ENCODE data around the gene GNG2. TPM values are rescaled to one million over a fixed set of nuclear protein-coding genes. Genes with fewer than 3 reads are reported as not detected.

Gene GNG2
- total and polyA plus RNA-seq, 2 experiments from 2014 or later = 9.9 to 14.8 TPM

DNA sequence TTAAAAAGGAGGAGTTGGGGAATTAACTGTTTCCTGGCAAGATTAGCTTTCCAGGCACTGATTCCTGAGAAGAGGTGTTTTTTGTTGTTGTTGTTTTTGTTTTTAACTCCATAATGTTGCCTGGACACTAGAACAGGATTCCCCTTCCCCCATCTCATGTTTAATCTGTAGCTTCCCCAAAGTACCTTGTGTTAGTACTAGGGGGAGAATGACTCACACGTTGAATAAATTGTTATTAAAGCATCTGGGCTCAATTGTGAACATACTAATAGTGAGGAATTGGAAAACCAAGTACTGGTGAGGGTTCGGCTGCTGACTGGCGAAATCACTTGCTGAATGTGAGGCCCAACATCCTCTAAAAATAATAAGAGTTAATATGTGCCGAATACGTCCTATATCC, 1.3 kb upstream of the GNG2 start:
- ATAC-seq = no peak
- H3K9me2 ChIP-seq (ENCODE audit: insufficient read depth) = no peaks in the 10 kb centered on the region
- no peaks in the 10 kb centered on the region for H3F3A ChIP-seq (replicated peaks; ENCODE audit: low read depth)
- Mint-ChIP-seq H3K9me3 (peaks cover 3% of the 10 kb centered on the region; the same call in 2 of the 3 replicates), H3K27ac (no peak overlapping the region), H3K27me3 (ENCODE audit: insufficient read depth, low read depth, poor library complexity) (peaks cover 28% of the 10 kb centered on the region), H3K36me3 (ENCODE audit: low read depth) (no peaks in the 10 kb centered on the region; the same call in 2 of the 3 replicates), H3K4me1 (peaks cover 41% of the 10 kb centered on the region), H3K4me3 (no peak overlapping the region)
- TF ChIP-seq ETS1 (IDR thresholded peaks at IDR 0.05) (no peak), REST (IDR thresholded peaks at IDR 0.05; ENCODE audit: unreplicated experiment) (no peak), ZNF331 (CRISPR knock-in tag; IDR thresholded peaks at IDR 0.05; ENCODE audit: low read depth) (no peak), ZNF462 (CRISPR knock-in tag; IDR thresholded peaks at IDR 0.05) (no peak), CTCF (conservative IDR thresholded peaks at IDR 0.05; ENCODE audit: low read depth in 2 of 2) (no peak), NANOG (IDR thresholded peaks at IDR 0.05; ENCODE audit: borderline replicate concordance) (no peak), CREB1 (CRISPR knock-in tag; IDR thresholded peaks at IDR 0.05; ENCODE audit: low read depth) (no peak), ZNF114 (CRISPR knock-in tag; IDR thresholded peaks at IDR 0.05) (no peak), JUNB (IDR thresholded peaks at IDR 0.05; ENCODE audit: unreplicated experiment) (no peak), EZH2 (IDR thresholded peaks at IDR 0.05; ENCODE audit: low read depth, unreplicated experiment) (no peak), POLR2AphosphoS5 (IDR thresholded peaks at IDR 0.05; ENCODE audit: low read depth) (no peak), EZH2phosphoT487 (IDR thresholded peaks at IDR 0.05; ENCODE audit: unreplicated experiment) (no peak), STAT1 (IDR thresholded peaks at IDR 0.05; ENCODE audit: unreplicated experiment) (no peak)
- H4K20me1 ChIP-seq (replicated peaks; ENCODE audit: insufficient read depth) = no peaks in the 10 kb centered on the region
- no peak overlapping the region for H3K4me3 ChIP-seq
- H2AFZ ChIP-seq = no peak overlapping the region
- H3K4me2 ChIP-seq = no peak overlapping the region
- 0 out of 2 replicates have a peak, but pooled peaks cover 3% of the 10 kb centered on the region for H3K79me2 ChIP-seq (replicated peaks; ENCODE audit: insufficient read depth)
- no peak for DNase-seq (ENCODE audit: low spot score)
- H3K4me1 ChIP-seq (ENCODE audit: insufficient read depth) = peaks cover 30% of the 10 kb centered on the region
- H3K27me3 ChIP-seq (ENCODE audit: insufficient read depth) = peaks cover 35% of the 10 kb centered on the region
- H3K36me3 ChIP-seq (ENCODE audit: insufficient read depth) = no peaks in the 10 kb centered on the region
- no peak overlapping the region for H3K27ac ChIP-seq (ENCODE audit: low read depth)
